Measurements from ENCODE around the gene ZNF575.
"Not testable (repeated sequence)": the region's sequence is repeated elsewhere in the genome, so short reads cannot be mapped to it uniquely, and the experiment has no call there.

- not testable (repeated sequence) for TF ChIP-seq BHLHE40 (IDR thresholded peaks at IDR 0.05; ENCODE audit: borderline replicate concordance in 1 of 2, low read depth in 2 of 2, low read length in 1 of 2); POLR2AphosphoS5 (IDR thresholded peaks at IDR 0.05; ENCODE audit: low read length); TCF7 (IDR thresholded peaks at IDR 0.05; ENCODE audit: borderline replicate concordance); EZH2 (IDR thresholded peaks at IDR 0.05; ENCODE audit: borderline replicate concordance, control insufficient read depth, low read depth, low read length); YBX1 (IDR thresholded peaks at IDR 0.05); POLR2A (IDR thresholded peaks at IDR 0.05; ENCODE audit: low read depth, low read length); PRDM15 (CRISPR knock-in tag; IDR thresholded peaks at IDR 0.05); TAF1 (IDR thresholded peaks at IDR 0.05; ENCODE audit: borderline replicate concordance, low read depth, low read length); NBN (IDR thresholded peaks at IDR 0.05)
These were observed 14.9 kb downstream of the ZNF575 start for GRCh38 chr19:43547926-43548325.

All from GM12878 (cell line).